Activated T-helper 17 cell treated with anti-CD3 and anti-CD28 coated beads, Interleukin-2, amount 50 U/mL, for 72 hours (primary cell): ENCODE measurements around the gene TRIM4. TPM values are rescaled to one million over a fixed set of nuclear protein-coding genes. Genes with fewer than 3 reads are reported as not detected.

ENCODE experiments used
- total RNA-seq, 2 donors: library from RNA; stranded (reverse); gene quantifications; one replicate each; pipeline ENCODE4 v1.2.3, GENCODE V29; 2022

Gene TRIM4
- total RNA-seq, 2 donors from 2014 or later = 27.2 to 29.9 TPM

Other genes with a start within 250 kb of the TRIM4 start
- gene CYP3A5, start 239.5 kb downstream of the TRIM4 start, total RNA-seq = under 1 TPM in 1 of 2 donors, not detected in 1; 0.15 TPM
- not detected for gene CYP3A7, start 184.3 kb downstream of the TRIM4 start, total RNA-seq
- gene CYP3A4, start 135.3 kb downstream of the TRIM4 start, total RNA-seq = not detected
- under 1 TPM in 1 of 2 donors, not detected in 1; 0.87 TPM for gene CYP3A43, start 91.5 kb downstream of the TRIM4 start, total RNA-seq
- gene OR2AE1, start 42.5 kb downstream of the TRIM4 start, total RNA-seq = under 1 TPM; 0.39 to 0.82 TPM
- not detected for gene GJC3, start 10.1 kb upstream of the TRIM4 start, total RNA-seq
- gene AZGP1, start 56.5 kb upstream of the TRIM4 start, total RNA-seq = under 1 TPM; 0.19 to 0.43 TPM
- gene ZKSCAN1, start 96.1 kb upstream of the TRIM4 start, total RNA-seq = 10 to 100 TPM; 42.2 to 74.6 TPM
- 1 to 10 TPM; 3.7 to 6.5 TPM for gene ZSCAN21, start 130.2 kb upstream of the TRIM4 start, total RNA-seq
- 10 to 100 TPM; 16.9 to 17.1 TPM for gene ZNF3, start 162.2 kb upstream of the TRIM4 start, total RNA-seq
- 100 to 1,000 TPM in 1 of 2 donors, 10 to 100 TPM in 1; 79.1 to 108 TPM for gene COPS6, start 169.4 kb upstream of the TRIM4 start, total RNA-seq
- gene MCM7, start 181.9 kb upstream of the TRIM4 start, total RNA-seq = 100 to 1,000 TPM; 205 to 388 TPM
- gene AP4M1, start 182.1 kb upstream of the TRIM4 start, total RNA-seq = 10 to 100 TPM in 1 of 2 donors, 1 to 10 TPM in 1; 8.2 to 12.7 TPM
- gene TAF6, start 199.8 kb upstream of the TRIM4 start, total RNA-seq = 10 to 100 TPM; 29.6 to 55.0 TPM
- gene CNPY4, start 200.1 kb upstream of the TRIM4 start, total RNA-seq = 10 to 100 TPM; 15.0 to 21.6 TPM
- 1 to 10 TPM; 3.8 to 4.2 TPM for gene MBLAC1, start 207.4 kb upstream of the TRIM4 start, total RNA-seq
- 100 to 1,000 TPM; 129 to 132 TPM for gene LAMTOR4, start 229.4 kb upstream of the TRIM4 start, total RNA-seq
- 10 to 100 TPM; 15.4 to 22.1 TPM for gene TRAPPC14, start 239.2 kb upstream of the TRIM4 start, total RNA-seq
- 1 to 10 TPM; 1.1 to 3.9 TPM for gene GAL3ST4, start 249.1 kb upstream of the TRIM4 start, total RNA-seq